ENCODE data around the gene SENP8. TPM values are rescaled to one million over a fixed set of nuclear protein-coding genes. Genes with fewer than 3 reads are reported as not detected.
A peak's percentile ranks its signal among the peaks of the same experiment; 100 is the strongest.

Gene SENP8
- total and polyA plus RNA-seq, 12 donors = 1.8 to 8.8 (median 6.6) TPM

GRCh38 chr15:72106068-72106467 is 12.1 kb upstream of the SENP8 start:
- DNase-seq (no peak), ATAC-seq (no peak)
- H3K4me3 ChIP-seq = no peak overlapping the region
- no peaks in the 10 kb centered on the region for H3K27me3 ChIP-seq
- intact Hi-C loops (cut with DNase I) = no loop called here
- 97 to 99% methylated on average over 2 of the region's 2 CpGs for WGBS, 2 donors
- TF ChIP-seq, protein P1, sequence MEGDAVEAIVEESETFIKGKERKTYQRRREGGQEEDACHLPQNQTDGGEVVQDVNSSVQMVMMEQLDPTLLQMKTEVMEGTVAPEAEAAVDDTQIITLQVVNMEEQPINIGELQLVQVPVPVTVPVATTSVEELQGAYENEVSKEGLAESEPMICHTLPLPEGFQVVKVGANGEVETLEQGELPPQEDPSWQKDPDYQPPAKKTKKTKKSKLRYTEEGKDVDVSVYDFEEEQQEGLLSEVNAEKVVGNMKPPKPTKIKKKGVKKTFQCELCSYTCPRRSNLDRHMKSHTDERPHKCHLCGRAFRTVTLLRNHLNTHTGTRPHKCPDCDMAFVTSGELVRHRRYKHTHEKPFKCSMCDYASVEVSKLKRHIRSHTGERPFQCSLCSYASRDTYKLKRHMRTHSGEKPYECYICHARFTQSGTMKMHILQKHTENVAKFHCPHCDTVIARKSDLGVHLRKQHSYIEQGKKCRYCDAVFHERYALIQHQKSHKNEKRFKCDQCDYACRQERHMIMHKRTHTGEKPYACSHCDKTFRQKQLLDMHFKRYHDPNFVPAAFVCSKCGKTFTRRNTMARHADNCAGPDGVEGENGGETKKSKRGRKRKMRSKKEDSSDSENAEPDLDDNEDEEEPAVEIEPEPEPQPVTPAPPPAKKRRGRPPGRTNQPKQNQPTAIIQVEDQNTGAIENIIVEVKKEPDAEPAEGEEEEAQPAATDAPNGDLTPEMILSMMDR (IDR thresholded peaks at IDR 0.05) = no peak
- H3K4me1 ChIP-seq = peaks cover 0 to 46% (median 9%) of the 10 kb centered on the region in 9 donors
- no peaks in the 10 kb centered on the region for H3K36me3 ChIP-seq
- H3K9me3 ChIP-seq = no peaks in the 10 kb centered on the region
- H3K27ac ChIP-seq = no peak overlapping the region

DNA sequence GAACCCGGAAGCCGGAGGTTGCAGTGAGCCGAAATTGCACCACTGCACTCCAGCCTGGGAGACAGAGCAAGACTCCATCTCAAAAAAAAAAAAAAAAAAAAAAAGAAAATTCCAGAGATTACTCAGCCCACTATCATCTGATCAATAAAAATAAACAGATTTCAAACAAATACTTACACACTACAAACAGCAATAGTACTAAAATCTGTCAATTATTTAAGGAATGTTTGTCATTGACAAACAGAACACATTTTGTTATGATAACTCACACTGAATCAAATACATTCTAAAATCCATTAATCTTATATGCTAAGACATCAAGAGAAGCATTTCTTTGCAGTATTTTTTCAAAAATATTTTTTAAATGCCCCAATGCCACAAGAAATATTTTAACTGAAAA is 7.8 kb upstream of the SENP8 start:
- DNase-seq (no peak), ATAC-seq (no peak)
- H3K27me3 ChIP-seq = no peaks in the 10 kb centered on the region
- no peaks in the 10 kb centered on the region for H3K9me3 ChIP-seq
- no peak overlapping the region for H3K4me3 ChIP-seq
- TF ChIP-seq, protein P1 (IDR thresholded peaks at IDR 0.05) = no peak
- no peak overlapping the region for H3K27ac ChIP-seq
- H3K4me1 ChIP-seq = peaks cover 4 to 58% (median 18%) of the 10 kb centered on the region in 9 donors
- H3K36me3 ChIP-seq = no peaks in the 10 kb centered on the region
- WGBS, 2 donors = 98% methylated on average over 3 of the region's 3 CpGs
- intact Hi-C loops (cut with DNase I) = loop anchor here in 1 of 10 donors (10.0 kb wide), 1 partner anchor 66 kb away; no protein-coding TSS in a partner anchor

- H3K9me3 ChIP-seq = no peaks in the 10 kb centered on the region
- 49 to 60% methylated on average over 2 of the region's 2 CpGs for WGBS, 2 donors
- DNase-seq (no peak), ATAC-seq (peak in 1 of 8 donors; percentile 53)
- H3K27me3 ChIP-seq = no peaks in the 10 kb centered on the region
- TF ChIP-seq, protein P1 (IDR thresholded peaks at IDR 0.05) = no peak
- H3K4me3 ChIP-seq = no peak overlapping the region
- no peaks in the 10 kb centered on the region for H3K36me3 ChIP-seq
- intact Hi-C loops (cut with DNase I) = loop anchor here in 1 of 10 donors (10.0 kb wide), 1 partner anchor 67 kb away; no protein-coding TSS in a partner anchor
- H3K4me1 ChIP-seq = peaks cover 4 to 59% (median 26%) of the 10 kb centered on the region in 9 donors
- peak overlapping the region in 1 of 10 donors; percentile 23 for H3K27ac ChIP-seq
Measured at GRCh38 chr15:72112116-72112515, 6.1 kb upstream of the SENP8 start.

DNA sequence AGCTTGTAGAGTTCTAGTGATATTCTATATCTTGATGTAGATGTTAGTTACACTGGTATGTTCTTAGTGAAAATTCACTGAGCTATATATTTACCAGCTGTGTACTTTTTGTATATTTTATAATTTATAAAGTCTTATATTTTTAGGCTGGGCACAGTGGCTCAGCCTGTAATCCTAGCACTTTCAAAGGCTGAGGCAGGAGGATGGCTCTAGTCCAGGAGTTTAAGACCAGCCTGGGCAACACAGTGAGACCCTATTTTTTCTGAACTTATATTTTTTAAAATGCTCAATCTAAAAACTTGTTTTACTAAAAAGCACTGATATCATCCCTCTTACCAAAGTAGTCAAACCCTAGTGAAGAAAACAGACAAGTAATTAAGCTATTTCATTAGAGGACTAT is 5.4 kb upstream of the SENP8 start:
- H3K4me1 ChIP-seq = peaks cover 4 to 52% (median 26%) of the 10 kb centered on the region in 9 donors
- peak overlapping the region in 1 of 10 donors; percentile 23 for H3K27ac ChIP-seq
- H3K27me3 ChIP-seq = no peaks in the 10 kb centered on the region
- TF ChIP-seq, protein P1 (IDR thresholded peaks at IDR 0.05) = no peak
- no peak for ATAC-seq
- no peak for DNase-seq
- intact Hi-C loops (cut with DNase I) = loop anchor here in 1 of 10 donors (10.0 kb wide), 1 partner anchor 68 kb away; no protein-coding TSS in a partner anchor
- no peak overlapping the region for H3K4me3 ChIP-seq
- H3K36me3 ChIP-seq = no peaks in the 10 kb centered on the region
- H3K9me3 ChIP-seq = no peaks in the 10 kb centered on the region
